GM21737 (cell line): ENCODE measurements around the gene PRB2.
"Not testable (repeated sequence)": the region's sequence is repeated elsewhere in the genome, so short reads cannot be mapped to it uniquely, and the experiment has no call there.

Source experiments
- ATAC-seq: cut with Tn5 transposase; IDR thresholded peaks from one replicate; pipeline ENCODE4 v1.9.1; 2021; ENCODE audit warnings: mild to moderate bottlenecking, moderate library complexity; ENCODE audit not compliant: unreplicated experiment

PRB2 gene

GRCh38 chr12:11395467-11395866, at the start of gene PRB2:
Gene PRB2 (minus strand): TSS chr12:11395567. CDS start chr12:11395529, 38 bp downstream.
- ATAC-seq, result not testable (repeated sequence)

GRCh38 chr12:11437966-11438365, 42.6 kb upstream of the PRB2 start:
- no peak for ATAC-seq

- no peak for ATAC-seq
Observed at GRCh38 chr12:11433664-11434063, 38.3 kb upstream of the PRB2 start.

- no peak for ATAC-seq
Observed at GRCh38 chr12:11431486-11431885, 36.1 kb upstream of the PRB2 start.

GRCh38 chr12:11427341-11427740, 32.0 kb upstream of the PRB2 start:
- ATAC-seq, result no peak

GRCh38 chr12:11412731-11413130, 17.4 kb upstream of the PRB2 start:
- no peak for ATAC-seq

- no peak for ATAC-seq
Observed at GRCh38 chr12:11408096-11408495, 12.7 kb upstream of the PRB2 start.

- ATAC-seq, result no peak
Observed at GRCh38 chr12:11397366-11397765, 2.0 kb upstream of the PRB2 start.

- not testable (repeated sequence) for ATAC-seq
Observed at GRCh38 chr12:11391456-11391855, 3.9 kb downstream of the PRB2 start.

GRCh38 chr12:11377420-11377819, 17.9 kb downstream of the PRB2 start:
- not testable (repeated sequence) for ATAC-seq

GRCh38 chr12:11361151-11361550, 34.2 kb downstream of the PRB2 start:
- no peak for ATAC-seq

GRCh38 chr12:11360205-11360883, 35.0 kb downstream of the PRB2 start:
- ATAC-seq, result not testable (repeated sequence)

- ATAC-seq, result not testable (repeated sequence)
Observed at GRCh38 chr12:11351736-11352135, 43.6 kb downstream of the PRB2 start.

- ATAC-seq, result no peak
Observed at GRCh38 chr12:11348439-11348838, 46.9 kb downstream of the PRB2 start.

- no peak for ATAC-seq
Observed at GRCh38 chr12:11347810-11348209, 47.6 kb downstream of the PRB2 start.

- no peak for ATAC-seq
Observed at GRCh38 chr12:11344500-11344899, 50.9 kb downstream of the PRB2 start.
